Right lung (tissue), 5 donors: ENCODE results near the gene KCNN3. TPM values are rescaled to one million over a fixed set of nuclear protein-coding genes. Genes with fewer than 3 reads are reported as not detected.

Experiments used
- DNase-seq, 2 donors: peaks; one replicate each; pipeline ENCODE4 v3.0.0-alpha.2; 2013
- polyA plus RNA-seq, 5 donors: library from polyadenylated mRNA; unstranded; fragments of 120-200 nt; gene quantifications; one replicate each; pipeline versions ENCODE4 v1.2.1 to v1.2.3, GENCODE V29; 2013; ENCODE audit warnings: inconsistent platforms in 1 of 5, low replicate concordance in 1 of 5; ENCODE audit not compliant: insufficient read length in 5 of 5, insufficient read depth in 1 of 5

Gene KCNN3
- polyA plus RNA-seq, 5 donors = 1.8 to 3.2 (median 2.3) TPM

- no peak for DNase-seq
Measured at GRCh38 chr1:154881820-154882535, 11.9 kb upstream of the KCNN3 start.

GRCh38 chr1:154880671-154881070, 10.6 kb upstream of the KCNN3 start:
- no peak for DNase-seq

GRCh38 chr1:154879038-154879421, 8.9 kb upstream of the KCNN3 start:
- no peak for DNase-seq

GRCh38 chr1:154878371-154879037, 8.4 kb upstream of the KCNN3 start:
- peak; percentile 44 to 61 for DNase-seq

GRCh38 chr1:154877370-154877974, 7.4 kb upstream of the KCNN3 start:
- DNase-seq = no peak

- DNase-seq = no peak
Measured at GRCh38 chr1:154876842-154877369, 6.8 kb upstream of the KCNN3 start.

GRCh38 chr1:154874465-154874864, 4.4 kb upstream of the KCNN3 start:
- DNase-seq = no peak

- DNase-seq = no peak
Measured at GRCh38 chr1:154873321-154873950, 3.4 kb upstream of the KCNN3 start.

- DNase-seq = no peak
Measured at GRCh38 chr1:154871374-154871773, 1.3 kb upstream of the KCNN3 start.

- DNase-seq = no peak
Measured at GRCh38 chr1:154870734-154871133, 653 bp upstream of the KCNN3 start.

- peak; percentile 75 to 80 for DNase-seq
Measured at GRCh38 chr1:154869351-154870114, 548 bp downstream of the KCNN3 start.

- DNase-seq = no peak
Measured at GRCh38 chr1:154867841-154868605, 2.1 kb downstream of the KCNN3 start.

- DNase-seq = no peak
Measured at GRCh38 chr1:154867064-154867825, 2.8 kb downstream of the KCNN3 start.

GRCh38 chr1:154866257-154867063, 3.6 kb downstream of the KCNN3 start:
- no peak for DNase-seq

- DNase-seq = no peak
Measured at GRCh38 chr1:154865442-154866256, 4.4 kb downstream of the KCNN3 start.

GRCh38 chr1:154864189-154864975, 5.7 kb downstream of the KCNN3 start:
- no peak for DNase-seq
